GM23338 (cell line): Measurements from ENCODE around the gene ZNF70.

Experiments
- CREB1 ChIP-seq: fragments of 250-450 bp; sonication (Bioruptor Pico); IDR thresholded peaks from 2 replicates; pipeline ENCODE4 v1.5.0; 2020; ENCODE audit warnings: low read depth, mild to moderate bottlenecking, moderate library complexity
- CTCF ChIP-seq, 2 experiments: fragments of 200-600 bp in 1 of 2; sonication (generic) in 1 of 2; conservative IDR thresholded peaks; 2 replicates each; pipeline versions ENCODE4 v1.5.1 to v1.6.1; 2016 to 2017; ENCODE audit warnings: antibody characterized with exemption in 2 of 2, low read depth in 2 of 2, mild to moderate bottlenecking in 2 of 2, moderate library complexity in 1 of 2
- ETS1 ChIP-seq: IDR thresholded peaks from 2 replicates; pipeline ENCODE4 v1.6.1; 2016; ENCODE audit warnings: antibody characterized with exemption
- EZH2 ChIP-seq: fragments of 200-600 bp; sonication (generic); IDR thresholded peaks from one replicate; pipeline ENCODE4 v1.8.0; 2017; ENCODE audit warnings: antibody characterized with exemption, mild to moderate bottlenecking, low read depth; ENCODE audit not compliant: unreplicated experiment
- EZH2phosphoT487 ChIP-seq: fragments of 200-600 bp; sonication (generic); IDR thresholded peaks from one replicate; pipeline ENCODE4 v1.8.1; 2018; ENCODE audit warnings: antibody characterized with exemption; ENCODE audit not compliant: unreplicated experiment
- NANOG ChIP-seq: IDR thresholded peaks from 2 replicates; pipeline ENCODE4 v1.6.1; 2016; ENCODE audit warnings: antibody characterized with exemption, borderline replicate concordance
- POLR2AphosphoS5 ChIP-seq: IDR thresholded peaks from 2 replicates; pipeline ENCODE4 v1.6.1; 2016; ENCODE audit warnings: antibody characterized with exemption, low read depth
- REST ChIP-seq: IDR thresholded peaks from one replicate; pipeline ENCODE4 v1.6.1; 2018; ENCODE audit warnings: antibody characterized with exemption; ENCODE audit not compliant: unreplicated experiment
- STAT1 ChIP-seq: IDR thresholded peaks from one replicate; pipeline ENCODE4 v1.6.1; 2016; ENCODE audit warnings: antibody characterized with exemption; ENCODE audit not compliant: unreplicated experiment
- ZNF331 ChIP-seq: fragments of 250-450 bp; sonication (Bioruptor Pico); IDR thresholded peaks from 2 replicates; pipeline ENCODE4 v1.5.0; 2020; ENCODE audit warnings: low read depth, mild to moderate bottlenecking, moderate library complexity
- ZNF462 ChIP-seq: fragments of 250-450 bp; sonication (Bioruptor Pico); IDR thresholded peaks from 2 replicates; pipeline ENCODE4 v1.5.0; 2020; ENCODE audit warnings: mild to moderate bottlenecking, moderate library complexity

GRCh38 chr22:23720855-23721254, 30.1 kb downstream of the ZNF70 start:
- TF ChIP-seq CTCF (conservative IDR thresholded peaks at IDR 0.05; ENCODE audit: low read depth in 2 of 2): no peak
- TF ChIP-seq POLR2AphosphoS5: no peak
- TF ChIP-seq REST: no peak
- TF ChIP-seq EZH2phosphoT487: no peak
- TF ChIP-seq CREB1 (CRISPR knock-in tag): no peak
- TF ChIP-seq EZH2: no peak
- no peak for TF ChIP-seq ZNF462
- no peak for TF ChIP-seq ZNF331 (CRISPR knock-in tag)
- no peak for TF ChIP-seq NANOG
- no peak for TF ChIP-seq ETS1
- no peak for TF ChIP-seq STAT1
